Endothelial cell of umbilical vein (primary cell): ENCODE results near the gene SCAPER. TPM values are rescaled to one million over a fixed set of nuclear protein-coding genes. Genes with fewer than 3 reads are reported as not detected.

Source experiments
- BruUV-seq: library from RNA; stranded (reverse); fragments of 400-500 nt; replicated peaks from 2 replicates; lab custom pipeline; 2021; lab: Mats Ljungman, UMichigan
- CTCF ChIA-PET: fragments of 300-600, 350-600 bp; sonication (Branson Sonifier 250); formaldehyde crosslinking; loops from one replicate; lab custom pipeline; 2021; ENCODE audit warnings: antibody characterized with exemption, inconsistent platforms; lab: Charles Lee
- POLR2A ChIA-PET: fragments of 300-600, 350-600 bp; sonication (Branson Sonifier 250); formaldehyde crosslinking; loops from one replicate; lab custom pipeline; 2021; ENCODE audit warnings: antibody characterized with exemption, inconsistent platforms; lab: Charles Lee
- DNase-seq: peaks from one replicate; pipeline ENCODE4 v3.0.0-alpha.2; 2011; ENCODE audit warnings: low read depth, low spot score
- FAIRE-seq: peaks from 2 replicates; lab custom pipeline; 2011; peaks lifted over from hg19 to GRCh38; lab: Jason Lieb, UNC
- H2AFZ ChIP-seq: 2 replicates; pipeline ENCODE4 v1.6.0; 2012; ENCODE audit warnings: low read depth, low read length, control low read depth, inconsistent platforms
- H3K27ac ChIP-seq: 2 replicates; pipeline ENCODE4 v1.5.1; 2011; ENCODE audit warnings: low read depth, mild to moderate bottlenecking, control low read depth, low read length, moderate library complexity; ENCODE audit not compliant: insufficient read depth
- H3K27me3 ChIP-seq, 2 experiments: 2 replicates each; pipeline versions ENCODE4 v1.6.0 to v1.6.1; 2011; ENCODE audit warnings: low read length in 2 of 2, mixed read lengths in 1 of 2; ENCODE audit not compliant: control insufficient read depth in 2 of 2, insufficient read depth in 2 of 2
- H3K36me3 ChIP-seq, 2 experiments: 2 replicates in 1 of 2; 3 replicates in 1 of 2; pipeline ENCODE4 v1.5.1; 2011; ENCODE audit warnings: low read length in 2 of 2, mild to moderate bottlenecking in 1 of 2, moderate library complexity in 1 of 2; ENCODE audit not compliant: control insufficient read depth in 2 of 2, insufficient read depth in 2 of 2; ENCODE audit errors: extremely low read depth in 1 of 2
- H3K4me1 ChIP-seq: 3 replicates; pipeline ENCODE4 v1.5.1; 2011; ENCODE audit warnings: mild to moderate bottlenecking, low read length; ENCODE audit not compliant: control insufficient read depth, insufficient read depth; ENCODE audit errors: extremely low read depth
- H3K4me2 ChIP-seq: 2 replicates; pipeline ENCODE4 v1.6.1; 2011; ENCODE audit warnings: low read length, control low read depth, mixed read lengths; ENCODE audit not compliant: insufficient read depth
- H3K4me3 ChIP-seq, 3 experiments: fragments of 200-600 bp in 1 of 3; sonication (generic), shearing (Covaris generic) in 1 of 3; replicated peaks in 1 of 3; 2 replicates each; pipeline ENCODE4 v1.5.1; 2011 to 2016; ENCODE audit warnings: control low read depth in 3 of 3, low read length in 3 of 3, mild to moderate bottlenecking in 2 of 3, inconsistent platforms in 1 of 3, low read depth in 1 of 3, moderate library complexity in 1 of 3; ENCODE audit not compliant: insufficient read depth in 1 of 3
- H3K79me2 ChIP-seq: 2 replicates; pipeline ENCODE4 v1.6.0; 2012; ENCODE audit warnings: low read length, inconsistent platforms; ENCODE audit not compliant: control insufficient read depth, insufficient read depth
- H3K9ac ChIP-seq: replicated peaks from 2 replicates; pipeline ENCODE3; 2011; ENCODE audit warnings: low read length, control low read depth; ENCODE audit not compliant: insufficient read depth; ENCODE audit errors: extremely low read depth
- H3K9me1 ChIP-seq: replicated peaks from 3 replicates; pipeline ENCODE4 v1.6.0; 2011; ENCODE audit warnings: mild to moderate bottlenecking, low read length; ENCODE audit not compliant: control insufficient read depth, insufficient read depth; ENCODE audit errors: extremely low read depth
- H3K9me3 ChIP-seq: replicated peaks from 2 replicates; pipeline ENCODE4 v1.5.1; 2012; ENCODE audit warnings: low read length, inconsistent platforms; ENCODE audit not compliant: control insufficient read depth, insufficient read depth
- H4K20me1 ChIP-seq: replicated peaks from 2 replicates; pipeline ENCODE3; 2011; ENCODE audit warnings: mild to moderate bottlenecking, low read length; ENCODE audit not compliant: control insufficient read depth, insufficient read depth; ENCODE audit errors: extremely low read depth
- CTCF ChIP-seq, 2 donors: IDR thresholded peaks; 1 replicate in 1 of 2; 2 replicates in 1 of 2; pipeline ENCODE4 v1.5.1; 2011; ENCODE audit warnings: low read length in 2 of 2, mild to moderate bottlenecking in 2 of 2, moderate library complexity in 2 of 2, control low read depth in 1 of 2, inconsistent platforms in 1 of 2, low read depth in 1 of 2; ENCODE audit not compliant: insufficient read depth in 1 of 2; ENCODE audit errors: extremely low read depth in 1 of 2
- EZH2 ChIP-seq: IDR thresholded peaks from 2 replicates; pipeline ENCODE4 v1.6.1; 2012; ENCODE audit warnings: borderline replicate concordance, low read depth, mild to moderate bottlenecking, moderate library complexity, low read length, inconsistent platforms; ENCODE audit not compliant: severe bottlenecking
- FOS ChIP-seq: IDR thresholded peaks from 2 replicates; pipeline ENCODE4 v1.6.1; 2011; ENCODE audit warnings: mild to moderate bottlenecking, low read length, moderate library complexity, borderline replicate concordance; ENCODE audit not compliant: insufficient read depth
- MYC ChIP-seq: IDR thresholded peaks from one replicate; pipeline ENCODE4 v1.6.1; 2011; ENCODE audit warnings: mild to moderate bottlenecking, low read depth, low read length
- POLR2AphosphoS5 ChIP-seq: IDR thresholded peaks from 2 replicates; pipeline ENCODE4 v1.6.1; 2012; ENCODE audit warnings: low read depth, mild to moderate bottlenecking, control low read depth, low read length, moderate library complexity; ENCODE audit not compliant: insufficient read depth
- dilution Hi-C: fragments of 300-500 bp; cut with MboI; formaldehyde crosslinking; loops from one replicate; pipeline ENCODE4 v1.15.0; 2019; ENCODE audit warnings: low sequenced_read_pairs; ENCODE audit not compliant: extremely low pct_ligation_motif_present
- intact Hi-C: fragments of 100-400 bp; cut with micrococcal nuclease; formaldehyde crosslinking; loops from one replicate; pipeline ENCODE4 v1.10.0; 2022
- polyA plus RNA-seq, 4 experiments: library from polyadenylated mRNA; depleted of rRNA in 3 of 4; stranded (reverse) in 3 of 4; unstranded in 1 of 4; fragments of >200 nt; gene quantifications; 2 replicates each; pipeline versions ENCODE4 v1.2.1 to v1.2.3, GENCODE V29; 2011 to 2012; ENCODE audit warnings: missing spikeins in 1 of 4
- total RNA-seq: library from RNA; stranded (reverse); gene quantifications from 2 replicates; pipeline ENCODE4 v1.2.3, GENCODE V29; 2021

The SCAPER gene
- total and polyA plus RNA-seq, 2 donors (not counting 3 experiments of a cell fraction or from before 2014, with no cell fraction given), result 2.7 to 12.7 TPM

GRCh38 chr15:76393614-76394013 is 511.5 kb downstream of the SCAPER start:
- Histone ChIP-seq H3K36me3 (no peaks in the 10 kb centered on the region), H4K20me1 (no peaks in the 10 kb centered on the region), H3K79me2 (no peaks in the 10 kb centered on the region), H3K4me3 (no peak overlapping the region), H3K9ac (no peak overlapping the region), H3K4me1 (no peaks in the 10 kb centered on the region), H2AFZ (no peak overlapping the region), H3K9me1 (no peaks in the 10 kb centered on the region), H3K9me3 (no peaks in the 10 kb centered on the region), H3K27me3 (no peaks in the 10 kb centered on the region), H3K4me2 (no peak overlapping the region), H3K27ac (no peak overlapping the region)
- dilution Hi-C loops (no loop called here), intact Hi-C loops (no loop called here)
- DNase-seq (peak; percentile 19), FAIRE-seq (peak; percentile 60)
- POLR2A ChIA-PET, result no interaction called here
- CTCF ChIA-PET, result no interaction called here
- BruUV-seq, result no TSS peak
- TF ChIP-seq FOS (peak; percentile 20), MYC (no peak), CTCF (IDR thresholded peaks at IDR 0.05; ENCODE audit: extremely low read depth in 1 of 2, insufficient read depth in 1 of 2, low read depth in 1 of 2, low read length in 2 of 2) (no peak), EZH2 (no peak)

GRCh38 chr15:76391847-76392246 is 513.3 kb downstream of the SCAPER start:
- no TSS peak for BruUV-seq
- ChIA-PET CTCF (interaction anchor here (1.3 kb wide), 1 partner anchor 9 kb away, joined by 3 read pairs; no protein-coding TSS in a partner anchor), POLR2A (no interaction called here)
- dilution Hi-C loops (no loop called here), intact Hi-C loops (no loop called here)
- no peak overlapping the region for H2AFZ ChIP-seq
- H3K36me3 ChIP-seq, result no peaks in the 10 kb centered on the region
- DNase-seq (no peak), FAIRE-seq (no peak)
- no peak overlapping the region for H3K4me3 ChIP-seq
- TF ChIP-seq MYC (no peak), EZH2 (no peak), CTCF (IDR thresholded peaks at IDR 0.05; ENCODE audit: extremely low read depth in 1 of 2, insufficient read depth in 1 of 2, low read depth in 1 of 2, low read length in 2 of 2) (no peak), POLR2AphosphoS5 (no peak), FOS (no peak)
- H3K9me1 ChIP-seq, result no peaks in the 10 kb centered on the region
- no peaks in the 10 kb centered on the region for H3K9me3 ChIP-seq
- no peaks in the 10 kb centered on the region for H3K79me2 ChIP-seq
- no peaks in the 10 kb centered on the region for H4K20me1 ChIP-seq
- no peak overlapping the region for H3K27ac ChIP-seq
- no peaks in the 10 kb centered on the region for H3K4me1 ChIP-seq
- no peak overlapping the region for H3K4me2 ChIP-seq
- no peak overlapping the region for H3K9ac ChIP-seq
- no peaks in the 10 kb centered on the region for H3K27me3 ChIP-seq
